ENCODE results near the gene TAC3. TPM values are rescaled to one million over a fixed set of nuclear protein-coding genes. Genes with fewer than 3 reads are reported as not detected.

Gene TAC3
- total and polyA plus RNA-seq, 2 of the 8 experiments (the other 6 are each of a cell fraction or from before 2014, with no cell fraction given): 9.7 to 45.3 TPM

DNA sequence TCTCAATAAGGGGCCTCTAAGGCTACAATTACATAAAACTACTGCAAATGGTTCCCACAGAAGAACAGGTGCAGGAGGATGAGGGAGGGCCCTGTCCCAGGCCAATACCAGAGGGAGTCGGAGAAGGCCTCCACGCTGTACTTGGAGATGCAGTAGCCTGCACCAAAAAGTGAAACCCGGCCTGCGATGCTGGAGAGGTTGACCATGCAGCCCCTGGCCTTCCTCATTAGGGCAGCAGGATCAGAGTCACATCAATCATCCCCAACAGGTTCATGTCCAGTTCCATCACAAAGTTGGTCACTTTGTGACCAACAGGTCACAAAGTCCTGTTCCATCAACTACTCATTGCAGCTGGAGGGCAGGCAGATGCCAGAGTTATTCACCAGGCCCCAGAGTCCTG, 32.9 kb downstream of the TAC3 start:
- H2BK15ac ChIP-seq (ENCODE audit: low read length): no peak overlapping the region
- H3K79me2 ChIP-seq (ENCODE audit: control insufficient read depth in 1 of 2, insufficient read depth in 2 of 2, low read length in 2 of 2): no peaks in the 10 kb centered on the region
- no peaks in the 10 kb centered on the region for H3K27me3 ChIP-seq (replicated peaks in 1 of 4; ENCODE audit: control insufficient read depth in 3 of 4, extremely low read depth in 1 of 4, insufficient read depth in 3 of 4, low read length in 3 of 4)
- H2BK120ac ChIP-seq (replicated peaks; ENCODE audit: low read depth, low read length): no peak overlapping the region
- no peak overlapping the region for H3K4me3 ChIP-seq (ENCODE audit: extremely low read depth in 1 of 4, insufficient read depth in 2 of 4, low read depth in 3 of 4, low read length in 4 of 4)
- H3K4me2 ChIP-seq (ENCODE audit: insufficient read depth in 1 of 2, low read depth in 2 of 2, low read length in 2 of 2): no peak overlapping the region
- H3K9me3 ChIP-seq (ENCODE audit: insufficient read depth in 2 of 2, low read depth in 1 of 2, low read length in 1 of 2): no peaks in the 10 kb centered on the region
- H3K23ac ChIP-seq (ENCODE audit: insufficient read length): no peak overlapping the region
- DNase-seq (ENCODE audit: low read depth in 1 of 2, low spot score in 2 of 2): no peak
- H3K23me2 ChIP-seq (ENCODE audit: low read depth, low read length): no peaks in the 10 kb centered on the region
- no peak for TF ChIP-seq KDM5A (IDR thresholded peaks at IDR 0.05; ENCODE audit: low read length)
- TF ChIP-seq, protein P1, sequence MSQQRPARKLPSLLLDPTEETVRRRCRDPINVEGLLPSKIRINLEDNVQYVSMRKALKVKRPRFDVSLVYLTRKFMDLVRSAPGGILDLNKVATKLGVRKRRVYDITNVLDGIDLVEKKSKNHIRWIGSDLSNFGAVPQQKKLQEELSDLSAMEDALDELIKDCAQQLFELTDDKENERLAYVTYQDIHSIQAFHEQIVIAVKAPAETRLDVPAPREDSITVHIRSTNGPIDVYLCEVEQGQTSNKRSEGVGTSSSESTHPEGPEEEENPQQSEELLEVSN (IDR thresholded peaks at IDR 0.05): no peak
- no peak for TF ChIP-seq KDM1A (IDR thresholded peaks at IDR 0.05; ENCODE audit: borderline replicate concordance, low read length)
- TF ChIP-seq SP2 (IDR thresholded peaks at IDR 0.05; ENCODE audit: low read length): no peak
- no peak for TF ChIP-seq PHF8 (conservative IDR thresholded peaks at IDR 0.05; ENCODE audit: low read depth, low read length)
- no peak for TF ChIP-seq CHD1 (IDR thresholded peaks at IDR 0.05; ENCODE audit: low read depth, low read length)
- no peak for TF ChIP-seq GABPA (IDR thresholded peaks at IDR 0.05; ENCODE audit: borderline replicate concordance, insufficient read depth, low read length)
- no peak for TF ChIP-seq FOSL1 (IDR thresholded peaks at IDR 0.05; ENCODE audit: insufficient read depth, low read depth, low read length)
- no peak for TF ChIP-seq YY1 (IDR thresholded peaks at IDR 0.05; ENCODE audit: low read depth, low read length)
- TF ChIP-seq KDM4A (IDR thresholded peaks at IDR 0.05; ENCODE audit: low read depth, low read length, severe bottlenecking): no peak
- no peak for TF ChIP-seq CTBP2 (IDR thresholded peaks at IDR 0.05; ENCODE audit: borderline replicate concordance, insufficient read depth, insufficient read length, low read length)
- TF ChIP-seq SP1 (IDR thresholded peaks at IDR 0.05; ENCODE audit: low read depth, low read length): no peak
- TF ChIP-seq TAF1 (IDR thresholded peaks at IDR 0.05; ENCODE audit: low read depth, low read length): no peak
- H3K14ac ChIP-seq (ENCODE audit: insufficient read length): no peak overlapping the region
- no peak overlapping the region for H2BK20ac ChIP-seq (ENCODE audit: low read length)
- H4K20me1 ChIP-seq (replicated peaks in 1 of 2; ENCODE audit: control insufficient read depth in 1 of 2, insufficient read depth in 2 of 2, low read length in 2 of 2): no peaks in the 10 kb centered on the region
- no peak overlapping the region for H4K91ac ChIP-seq (replicated peaks; ENCODE audit: insufficient read length, low read length)
- no peak overlapping the region; a peak in 1 of 7 replicates for H3K9ac ChIP-seq (replicated peaks in 1 of 4; ENCODE audit: extremely low read depth in 1 of 4, low read depth in 3 of 4, low read length in 3 of 4)
- no peak overlapping the region for H2BK5ac ChIP-seq (ENCODE audit: low read depth, low read length)
- no peak overlapping the region for H3K27ac ChIP-seq (ENCODE audit: low read depth, low read length)
- POLR2A ChIA-PET (ENCODE audit: partially characterized antibody): no interaction called here
- no peaks in the 10 kb centered on the region for H3K36me3 ChIP-seq (ENCODE audit: control insufficient read depth in 2 of 4, insufficient read depth in 4 of 4, low read length in 3 of 4)
- H3K4ac ChIP-seq (replicated peaks; ENCODE audit: insufficient read length, low read depth, low read length): no peak overlapping the region
- H4K5ac ChIP-seq (ENCODE audit: insufficient read length, low read depth, low read length): no peak overlapping the region
- no peak overlapping the region for H3K56ac ChIP-seq (replicated peaks; ENCODE audit: insufficient read length, low read depth, low read length)
- H3K4me1 ChIP-seq (replicated peaks in 1 of 4; ENCODE audit: control insufficient read depth in 3 of 4, insufficient read depth in 4 of 4, low read length in 3 of 4): peaks cover 0 to under 1% (median under 1%) of the 10 kb centered on the region in 4 experiments; a peak in 2 of 7 replicates
- no peak overlapping the region for H2BK12ac ChIP-seq (ENCODE audit: low read depth, low read length)
- 92% methylated on average over 4 of the region's 4 CpGs; no CpG with 5 or more reads in 1 of the 2 experiments for WGBS, 2 experiments (ENCODE audit: extremely low coverage in 1 of 2, insufficient coverage in 1 of 2, insufficient read length in 1 of 2, insufficient replicate concordance in 2 of 2, low coverage in 1 of 2, low lambda C conversion rate in 2 of 2, missing lambda C conversion rate in 1 of 2)
- no peak overlapping the region for H3K18ac ChIP-seq (ENCODE audit: extremely low read depth, low read length)
- no peak overlapping the region for H2AK5ac ChIP-seq (ENCODE audit: low read depth, low read length)
- H2AFZ ChIP-seq (ENCODE audit: low read length): no peak overlapping the region
- H4K8ac ChIP-seq (ENCODE audit: extremely low read depth, insufficient read depth, low read length): no peak overlapping the region
- CTCF ChIA-PET (ENCODE audit: partially characterized antibody): interaction anchor here (2.0 kb wide), 1 partner anchor 143 kb away, joined by 7 read pairs; no protein-coding TSS in a partner anchor
- no peaks in the 10 kb centered on the region for H3K79me1 ChIP-seq (ENCODE audit: low read depth, low read length)
- no peak for FAIRE-seq

Data from H1 (cell line).